Mucosa of descending colon (tissue), 3 donors: Measurements from ENCODE around the gene UPF1. TPM values are rescaled to one million over a fixed set of nuclear protein-coding genes. Genes with fewer than 3 reads are reported as not detected.

ENCODE experiments used
- ATAC-seq: fragments of 200-7000 bp; cut with Tn5 transposase; one replicate; pipeline ENCODE4 v1.9.1; 2020; ENCODE audit warnings: mild to moderate bottlenecking, moderate library complexity
- DNase-seq, 3 donors: peaks; one replicate each; pipeline ENCODE4 v3.0.0-alpha.2; 2020
- H3K36me3 ChIP-seq: fragments of 200-600 bp; one replicate; pipeline ENCODE4 v1.8.0; 2021; ENCODE audit warnings: low read depth, mild to moderate bottlenecking
- H3K4me1 ChIP-seq: fragments of 200-600 bp; one replicate; pipeline ENCODE4 v1.8.0; 2021; ENCODE audit warnings: low read depth, mild to moderate bottlenecking
- H3K4me3 ChIP-seq: fragments of 200-600 bp; one replicate; pipeline ENCODE4 v1.8.0; 2021; ENCODE audit warnings: mild to moderate bottlenecking
- H3K9me3 ChIP-seq: fragments of 200-600 bp; one replicate; pipeline ENCODE4 v1.8.0; 2021; ENCODE audit warnings: mild to moderate bottlenecking
- intact Hi-C, 2 donors: fragments of 100-400 bp; cut with DNase I in 1 of 2; cut with micrococcal nuclease in 1 of 2; formaldehyde crosslinking; loops; one replicate each; pipeline versions ENCODE4 v1.11.0 to v1.11.1; 2022; cut with DNase I, micrococcal nuclease
- total RNA-seq, 3 donors: library from RNA; stranded (reverse); fragmentation: NEBNext Ultra II Directional in 2 of 3; extraction: Animal tissue kit (Norgen Biotek cat#: 25700) in 2 of 3; gene quantifications; one replicate each; pipeline versions ENCODE4 v1.2.1 to v1.2.4, GENCODE V29; 2021 to 2023
- TF ChIP-seq, protein P1 (sequence below): fragments of 200-600 bp; IDR thresholded peaks from one replicate; pipeline ENCODE4 v1.8.0; 2022; ENCODE audit warnings: antibody characterized with exemption, mild to moderate bottlenecking
- donor health status: DM: no; HTN: no; CAD: no; lungs with moderate emphysema.
- donor health status: DM: no; HTN: no; CAD: no.
- donor health status: DM: no; HTN: yes; CAD: no.

The UPF1 gene
- total RNA-seq, 3 donors from 2014 or later, result 79.2 to 87.2 (median 83.4) TPM

- ATAC-seq (no peak), DNase-seq (no peak)
- Histone ChIP-seq H3K9me3 (no peaks in the 10 kb centered on the region), H3K4me3 (no peak overlapping the region), H3K36me3 (no peaks in the 10 kb centered on the region), H3K4me1 (peaks cover 39% of the 10 kb centered on the region)
- intact Hi-C loops, result loop anchor here in 1 of 2 donors (10.0 kb wide), 1 partner anchor 247 kb away; no protein-coding TSS in a partner anchor
- TF ChIP-seq, protein P1, sequence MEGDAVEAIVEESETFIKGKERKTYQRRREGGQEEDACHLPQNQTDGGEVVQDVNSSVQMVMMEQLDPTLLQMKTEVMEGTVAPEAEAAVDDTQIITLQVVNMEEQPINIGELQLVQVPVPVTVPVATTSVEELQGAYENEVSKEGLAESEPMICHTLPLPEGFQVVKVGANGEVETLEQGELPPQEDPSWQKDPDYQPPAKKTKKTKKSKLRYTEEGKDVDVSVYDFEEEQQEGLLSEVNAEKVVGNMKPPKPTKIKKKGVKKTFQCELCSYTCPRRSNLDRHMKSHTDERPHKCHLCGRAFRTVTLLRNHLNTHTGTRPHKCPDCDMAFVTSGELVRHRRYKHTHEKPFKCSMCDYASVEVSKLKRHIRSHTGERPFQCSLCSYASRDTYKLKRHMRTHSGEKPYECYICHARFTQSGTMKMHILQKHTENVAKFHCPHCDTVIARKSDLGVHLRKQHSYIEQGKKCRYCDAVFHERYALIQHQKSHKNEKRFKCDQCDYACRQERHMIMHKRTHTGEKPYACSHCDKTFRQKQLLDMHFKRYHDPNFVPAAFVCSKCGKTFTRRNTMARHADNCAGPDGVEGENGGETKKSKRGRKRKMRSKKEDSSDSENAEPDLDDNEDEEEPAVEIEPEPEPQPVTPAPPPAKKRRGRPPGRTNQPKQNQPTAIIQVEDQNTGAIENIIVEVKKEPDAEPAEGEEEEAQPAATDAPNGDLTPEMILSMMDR, result no peak
Measured at GRCh38 chr19:18842166-18842565, 10.4 kb downstream of the UPF1 start.

GRCh38 chr19:18843960-18844359, 12.2 kb downstream of the UPF1 start:
- Histone ChIP-seq H3K4me3 (no peak overlapping the region), H3K4me1 (peaks cover 31% of the 10 kb centered on the region), H3K36me3 (no peaks in the 10 kb centered on the region), H3K9me3 (no peaks in the 10 kb centered on the region)
- DNase-seq, result no peak
- intact Hi-C loops, result loop anchor here in 1 of 2 donors (10.0 kb wide), 1 partner anchor 249 kb away; no protein-coding TSS in a partner anchor
- TF ChIP-seq, protein P1, result no peak
- no peak for ATAC-seq

DNA sequence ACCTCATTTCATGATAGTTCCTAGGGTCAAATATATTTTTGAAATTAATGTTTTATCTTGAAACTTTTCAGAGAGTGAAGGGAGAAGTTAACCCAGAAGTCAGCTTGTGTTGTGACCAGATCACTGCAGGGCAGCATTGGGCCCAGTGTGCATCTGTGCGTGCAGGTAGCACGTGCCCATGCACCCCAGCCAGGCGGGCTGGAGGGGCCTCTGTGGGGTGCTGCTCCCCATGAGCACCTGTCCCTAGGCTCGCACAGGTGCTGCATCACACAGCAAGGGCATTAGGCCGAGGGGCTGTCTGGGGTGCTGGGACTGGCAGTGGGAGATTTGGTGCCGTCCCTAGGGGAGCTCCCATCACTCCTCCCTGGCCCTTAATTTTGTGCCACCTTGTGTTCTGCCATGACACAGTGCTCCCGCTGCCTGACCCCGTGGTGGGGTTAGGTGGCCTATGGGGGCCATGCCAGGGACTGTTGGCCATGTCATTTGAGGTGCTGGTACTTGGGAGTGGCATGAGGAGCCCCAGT, 13.1 kb downstream of the UPF1 start:
- intact Hi-C loops, result loop anchor here (5.0 to 10.0 kb wide), 2 partner anchors 250 to 253 kb away; no protein-coding TSS in a partner anchor
- DNase-seq (no peak), ATAC-seq (no peak)
- TF ChIP-seq, protein P1, result no peak
- no peaks in the 10 kb centered on the region for H3K9me3 ChIP-seq
- no peaks in the 10 kb centered on the region for H3K36me3 ChIP-seq
- peaks cover 29% of the 10 kb centered on the region for H3K4me1 ChIP-seq
- H3K4me3 ChIP-seq, result no peak overlapping the region

- peak; percentile 3 for ATAC-seq
- Histone ChIP-seq H3K9me3 (no peaks in the 10 kb centered on the region), H3K4me3 (no peak overlapping the region), H3K4me1 (peaks cover 18% of the 10 kb centered on the region), H3K36me3 (no peaks in the 10 kb centered on the region)
- TF ChIP-seq, protein P1, result no peak
- intact Hi-C loops, result loop anchor here (5.0 to 10.0 kb wide), 2 partner anchors 251 to 254 kb away; no protein-coding TSS in a partner anchor
- DNase-seq, result no peak
Measured at GRCh38 chr19:18845961-18846360, 14.2 kb downstream of the UPF1 start.

- H3K4me1 ChIP-seq, result peaks cover 10% of the 10 kb centered on the region
- DNase-seq, result peak; percentile 81 to 87 (median 82)
- TF ChIP-seq, protein P1, result peak; percentile 77
- peak; percentile 86 for ATAC-seq
- H3K36me3 ChIP-seq, result peaks cover under 1% of the 10 kb centered on the region
- H3K9me3 ChIP-seq, result no peaks in the 10 kb centered on the region
- intact Hi-C loops, result loop anchor here (5.0 to 10.0 kb wide), 2 partner anchors 252 to 255 kb away; no protein-coding TSS in a partner anchor
- no peak overlapping the region for H3K4me3 ChIP-seq
Measured at GRCh38 chr19:18846862-18847548, 15.2 kb downstream of the UPF1 start.
